NCI-H146 treated with DMSO at 0.1 percent for 48 hours (cell line): ENCODE data around the gene PATJ.
"Not testable (repeated sequence)": the region's sequence is repeated elsewhere in the genome, so short reads cannot be mapped to it uniquely, and the experiment has no call there.

Source experiments
- DNase-seq: peaks from one replicate; lab custom pipeline; 2025; ENCODE audit not compliant: unreplicated experiment; lab: John Stamatoyannopoulos, UW

PATJ gene

GRCh38 chr1:62198069-62198780, 455.9 kb downstream of the PATJ start:
- no peak for DNase-seq

GRCh38 chr1:62198781-62199125, 456.5 kb downstream of the PATJ start:
- no peak for DNase-seq

GRCh38 chr1:62207187-62207586, 464.9 kb downstream of the PATJ start:
- DNase-seq: no peak

- no peak for DNase-seq
Observed at GRCh38 chr1:62208087-62208486, 465.8 kb downstream of the PATJ start.

GRCh38 chr1:62208970-62209369, 466.7 kb downstream of the PATJ start:
- no peak for DNase-seq

- DNase-seq: no peak
Observed at GRCh38 chr1:62209931-62210595, 467.8 kb downstream of the PATJ start.

GRCh38 chr1:62210960-62211359, 468.7 kb downstream of the PATJ start:
- DNase-seq: no peak

- DNase-seq: no peak
Observed at GRCh38 chr1:62212411-62212810, 470.1 kb downstream of the PATJ start.

- no peak for DNase-seq
Observed at GRCh38 chr1:62213075-62213914, 471.0 kb downstream of the PATJ start.

- no peak for DNase-seq
Observed at GRCh38 chr1:62218604-62219003, 476.3 kb downstream of the PATJ start.

- DNase-seq: not testable (repeated sequence)
Observed at GRCh38 chr1:62220456-62220855, 478.2 kb downstream of the PATJ start.

GRCh38 chr1:62221171-62221570, 478.9 kb downstream of the PATJ start:
- no peak for DNase-seq

- no peak for DNase-seq
Observed at GRCh38 chr1:62222321-62222720, 480.0 kb downstream of the PATJ start.

- DNase-seq: no peak
Observed at GRCh38 chr1:62224182-62224581, 481.9 kb downstream of the PATJ start.

- DNase-seq: no peak
Observed at GRCh38 chr1:62227496-62227895, 485.2 kb downstream of the PATJ start.
